ENCODE data around the gene TRIM8.

GRCh38 chr10:102648269-102648888 lies 4.1 kb downstream of the TRIM8 start:
- TF ChIP-seq, protein P1, sequence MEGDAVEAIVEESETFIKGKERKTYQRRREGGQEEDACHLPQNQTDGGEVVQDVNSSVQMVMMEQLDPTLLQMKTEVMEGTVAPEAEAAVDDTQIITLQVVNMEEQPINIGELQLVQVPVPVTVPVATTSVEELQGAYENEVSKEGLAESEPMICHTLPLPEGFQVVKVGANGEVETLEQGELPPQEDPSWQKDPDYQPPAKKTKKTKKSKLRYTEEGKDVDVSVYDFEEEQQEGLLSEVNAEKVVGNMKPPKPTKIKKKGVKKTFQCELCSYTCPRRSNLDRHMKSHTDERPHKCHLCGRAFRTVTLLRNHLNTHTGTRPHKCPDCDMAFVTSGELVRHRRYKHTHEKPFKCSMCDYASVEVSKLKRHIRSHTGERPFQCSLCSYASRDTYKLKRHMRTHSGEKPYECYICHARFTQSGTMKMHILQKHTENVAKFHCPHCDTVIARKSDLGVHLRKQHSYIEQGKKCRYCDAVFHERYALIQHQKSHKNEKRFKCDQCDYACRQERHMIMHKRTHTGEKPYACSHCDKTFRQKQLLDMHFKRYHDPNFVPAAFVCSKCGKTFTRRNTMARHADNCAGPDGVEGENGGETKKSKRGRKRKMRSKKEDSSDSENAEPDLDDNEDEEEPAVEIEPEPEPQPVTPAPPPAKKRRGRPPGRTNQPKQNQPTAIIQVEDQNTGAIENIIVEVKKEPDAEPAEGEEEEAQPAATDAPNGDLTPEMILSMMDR (IDR thresholded peaks at IDR 0.05): no peak
- no peak for TF ChIP-seq POLR2AphosphoS5 (IDR thresholded peaks at IDR 0.05; ENCODE audit: insufficient read depth in 1 of 2, low read depth in 1 of 2)

All from vagina (tissue), 2 donors.